ENCODE measurements around the gene BACH2. TPM values are rescaled to one million over a fixed set of nuclear protein-coding genes. Genes with fewer than 3 reads are reported as not detected.

Gene BACH2
- total RNA-seq, 2 experiments from 2014 or later, result 157 to 170 TPM

GRCh38 chr6:90126181-90126580, 170.5 kb downstream of the BACH2 start:
- Histone ChIP-seq H3K4me3 (ENCODE audit: low read length) (no peak overlapping the region), H3K4me1 (ENCODE audit: insufficient read depth, low read length) (peaks cover 10% of the 10 kb centered on the region), H3K9me3 (ENCODE audit: control insufficient read depth in 1 of 2, insufficient read depth in 1 of 2, low read length in 2 of 2) (no peaks in the 10 kb centered on the region), H3K36me3 (ENCODE audit: insufficient read depth, low read length) (peaks cover 5% of the 10 kb centered on the region), H3K27ac (ENCODE audit: low read depth in 1 of 2, low read length in 2 of 2) (no peak overlapping the region), H3K27me3 (ENCODE audit: control insufficient read depth in 1 of 2, insufficient read depth in 2 of 2, low read length in 2 of 2) (no peaks in the 10 kb centered on the region)
- TF ChIP-seq, protein P1, sequence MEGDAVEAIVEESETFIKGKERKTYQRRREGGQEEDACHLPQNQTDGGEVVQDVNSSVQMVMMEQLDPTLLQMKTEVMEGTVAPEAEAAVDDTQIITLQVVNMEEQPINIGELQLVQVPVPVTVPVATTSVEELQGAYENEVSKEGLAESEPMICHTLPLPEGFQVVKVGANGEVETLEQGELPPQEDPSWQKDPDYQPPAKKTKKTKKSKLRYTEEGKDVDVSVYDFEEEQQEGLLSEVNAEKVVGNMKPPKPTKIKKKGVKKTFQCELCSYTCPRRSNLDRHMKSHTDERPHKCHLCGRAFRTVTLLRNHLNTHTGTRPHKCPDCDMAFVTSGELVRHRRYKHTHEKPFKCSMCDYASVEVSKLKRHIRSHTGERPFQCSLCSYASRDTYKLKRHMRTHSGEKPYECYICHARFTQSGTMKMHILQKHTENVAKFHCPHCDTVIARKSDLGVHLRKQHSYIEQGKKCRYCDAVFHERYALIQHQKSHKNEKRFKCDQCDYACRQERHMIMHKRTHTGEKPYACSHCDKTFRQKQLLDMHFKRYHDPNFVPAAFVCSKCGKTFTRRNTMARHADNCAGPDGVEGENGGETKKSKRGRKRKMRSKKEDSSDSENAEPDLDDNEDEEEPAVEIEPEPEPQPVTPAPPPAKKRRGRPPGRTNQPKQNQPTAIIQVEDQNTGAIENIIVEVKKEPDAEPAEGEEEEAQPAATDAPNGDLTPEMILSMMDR (IDR thresholded peaks at IDR 0.05), result no peak
- Mint-ChIP-seq H3K36me3 (ENCODE audit: low read depth) (peaks cover 58% of the 10 kb centered on the region), H3K4me3 (peak overlapping the region; percentile 21), H3K27ac (peak overlapping the region; percentile 79), H3K4me1 (ENCODE audit: low read depth) (peaks cover 71% of the 10 kb centered on the region), H3K9me3 (no peaks in the 10 kb centered on the region), H3K27me3 (no peaks in the 10 kb centered on the region)
- no peak for DNase-seq
- intact Hi-C loops (cut with DNase I, micrococcal nuclease), result no loop called here
- ChIA-PET CTCF (no interaction called here), POLR2A (interaction anchor here (0.9 to 1.1 kb wide), 2 partner anchors 28 to 148 kb away, joined by 3 to 5 read pairs; no protein-coding TSS in a partner anchor)
- no peak for ATAC-seq (ENCODE audit: poor library complexity)

DNA sequence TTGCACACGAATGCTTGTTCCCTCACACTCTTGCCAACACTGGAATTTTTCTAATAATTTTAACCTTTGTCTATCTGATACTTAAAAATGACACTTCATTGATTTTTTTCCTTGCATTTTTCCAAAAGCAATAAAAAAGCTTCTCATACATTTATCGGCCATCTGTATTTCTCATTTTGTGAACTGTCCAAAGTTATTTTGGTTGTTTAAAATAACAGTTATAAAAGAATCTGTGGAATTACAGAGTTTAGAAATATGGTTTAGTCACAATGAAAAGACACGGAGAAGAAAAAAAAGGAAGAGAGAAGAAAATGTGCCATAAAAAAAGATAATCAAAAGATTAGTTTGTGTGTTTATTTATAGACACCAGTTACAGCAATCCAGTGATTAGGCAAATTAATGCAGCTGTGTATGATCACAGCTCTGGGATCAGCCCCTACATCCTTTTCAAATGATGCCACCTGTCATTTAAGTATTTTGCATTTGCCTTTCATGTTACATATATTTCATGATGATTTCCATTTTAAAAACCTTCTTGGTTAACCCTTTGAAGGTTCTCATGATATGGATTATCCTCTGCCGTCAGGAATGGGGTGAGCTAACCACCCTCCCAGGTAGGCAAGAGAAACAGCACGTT, 171.7 kb downstream of the BACH2 start:
- TF ChIP-seq, protein P1 (IDR thresholded peaks at IDR 0.05), result no peak
- H3K27ac ChIP-seq (ENCODE audit: low read depth in 1 of 2, low read length in 2 of 2), result no peak overlapping the region
- ChIA-PET CTCF (interaction anchor here (0.8 kb wide), 1 partner anchor 149 kb away, joined by 3 read pairs; no protein-coding TSS in a partner anchor), POLR2A (interaction anchor here (1.2 kb wide), 1 partner anchor 14 kb away, joined by 3 read pairs; no protein-coding TSS in a partner anchor)
- Mint-ChIP-seq H3K4me3 (no peak overlapping the region), H3K4me1 (ENCODE audit: low read depth) (peaks cover 71% of the 10 kb centered on the region), H3K36me3 (ENCODE audit: low read depth) (peaks cover 49% of the 10 kb centered on the region), H3K27me3 (no peaks in the 10 kb centered on the region), H3K27ac (peak overlapping the region; percentile 79), H3K9me3 (no peaks in the 10 kb centered on the region)
- intact Hi-C loops (cut with DNase I, micrococcal nuclease), result no loop called here
- peaks cover 10% of the 10 kb centered on the region for H3K4me1 ChIP-seq (ENCODE audit: insufficient read depth, low read length)
- no peak overlapping the region for H3K4me3 ChIP-seq (ENCODE audit: low read length)
- H3K27me3 ChIP-seq (ENCODE audit: control insufficient read depth in 1 of 2, insufficient read depth in 2 of 2, low read length in 2 of 2), result no peaks in the 10 kb centered on the region
- H3K9me3 ChIP-seq (ENCODE audit: control insufficient read depth in 1 of 2, insufficient read depth in 1 of 2, low read length in 2 of 2), result no peaks in the 10 kb centered on the region
- DNase-seq, result no peak
- no peaks in the 10 kb centered on the region for H3K36me3 ChIP-seq (ENCODE audit: insufficient read depth, low read length)
- no peak for ATAC-seq (ENCODE audit: poor library complexity)

- Mint-ChIP-seq H3K9me3 (no peaks in the 10 kb centered on the region), H3K4me1 (ENCODE audit: low read depth) (peaks cover 74% of the 10 kb centered on the region), H3K27ac (peak overlapping the region; percentile 73), H3K27me3 (no peaks in the 10 kb centered on the region), H3K4me3 (no peak overlapping the region), H3K36me3 (ENCODE audit: low read depth) (peaks cover 43% of the 10 kb centered on the region)
- ChIA-PET CTCF (interaction anchor here (0.7 kb wide), 1 partner anchor 54 kb away, joined by 3 read pairs; no protein-coding TSS in a partner anchor), POLR2A (interaction anchor here (1.2 kb wide), 1 partner anchor 16 kb away, joined by 3 read pairs; no protein-coding TSS in a partner anchor)
- TF ChIP-seq, protein P1 (IDR thresholded peaks at IDR 0.05), result no peak
- Histone ChIP-seq H3K27ac (ENCODE audit: low read depth in 1 of 2, low read length in 2 of 2) (no peak overlapping the region), H3K36me3 (ENCODE audit: insufficient read depth, low read length) (no peaks in the 10 kb centered on the region), H3K4me3 (ENCODE audit: low read length) (no peak overlapping the region), H3K9me3 (ENCODE audit: control insufficient read depth in 1 of 2, insufficient read depth in 1 of 2, low read length in 2 of 2) (no peaks in the 10 kb centered on the region), H3K27me3 (ENCODE audit: control insufficient read depth in 1 of 2, insufficient read depth in 2 of 2, low read length in 2 of 2) (no peaks in the 10 kb centered on the region), H3K4me1 (ENCODE audit: insufficient read depth, low read length) (peaks cover 10% of the 10 kb centered on the region)
- intact Hi-C loops (cut with DNase I, micrococcal nuclease), result no loop called here
- DNase-seq (no peak), ATAC-seq (ENCODE audit: poor library complexity) (no peak)
These were observed 172.8 kb downstream of the BACH2 start for GRCh38 chr6:90123831-90124230.
